Activated T-helper 1 cell treated with Interleukin-2 at 50 U/mL for 16 hours (primary cell): ENCODE data around the gene UBE3A.
"Not testable (repeated sequence)": the region's sequence is repeated elsewhere in the genome, so short reads cannot be mapped to it uniquely, and the experiment has no call there.

Experiments
- DNase-seq: peaks from one replicate; pipeline ENCODE4 v3.0.0-alpha.2; 2020; ENCODE audit warnings: low read depth

UBE3A gene

GRCh38 chr15:25437777-25438600 is 835 bp downstream of the UBE3A start:
- peak; percentile 30 for DNase-seq

GRCh38 chr15:25436707-25437106 is 2.1 kb downstream of the UBE3A start:
- no peak for DNase-seq

DNA sequence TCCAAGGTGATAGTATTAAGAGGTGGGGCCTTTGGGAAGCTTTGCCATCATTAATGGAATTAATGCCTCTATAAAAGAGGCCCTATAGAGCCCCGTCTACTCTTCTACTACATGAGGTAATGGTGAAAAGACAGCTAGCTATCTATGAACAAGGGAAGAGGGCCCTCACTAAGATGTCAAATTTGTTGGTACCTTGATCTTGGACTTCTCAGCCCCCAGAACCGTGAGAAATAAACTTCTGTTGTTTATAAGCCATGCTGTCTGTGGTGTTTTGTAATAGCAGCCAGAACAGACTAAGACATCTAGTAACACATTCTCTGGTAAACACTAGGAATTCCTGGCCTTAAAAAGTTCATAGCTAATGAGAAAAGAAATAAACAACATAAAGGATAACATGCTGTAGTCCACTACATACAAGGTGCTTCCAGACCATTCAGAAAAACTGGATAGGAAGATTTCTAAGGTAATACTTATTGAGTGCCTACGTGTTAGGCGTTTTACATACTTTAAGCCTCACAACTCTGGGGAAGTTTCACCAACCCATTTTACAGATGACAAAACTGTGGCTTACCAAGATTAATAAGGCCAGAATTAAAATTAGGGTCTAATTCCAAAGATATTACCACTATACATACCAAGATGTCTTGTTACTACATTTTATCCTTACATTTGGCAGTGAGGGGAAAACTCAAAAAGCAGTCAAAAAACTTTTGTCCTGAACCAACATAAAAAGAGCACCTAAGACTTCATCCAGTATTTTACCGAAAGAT is 3.2 kb downstream of the UBE3A start:
- DNase-seq: no peak

DNA sequence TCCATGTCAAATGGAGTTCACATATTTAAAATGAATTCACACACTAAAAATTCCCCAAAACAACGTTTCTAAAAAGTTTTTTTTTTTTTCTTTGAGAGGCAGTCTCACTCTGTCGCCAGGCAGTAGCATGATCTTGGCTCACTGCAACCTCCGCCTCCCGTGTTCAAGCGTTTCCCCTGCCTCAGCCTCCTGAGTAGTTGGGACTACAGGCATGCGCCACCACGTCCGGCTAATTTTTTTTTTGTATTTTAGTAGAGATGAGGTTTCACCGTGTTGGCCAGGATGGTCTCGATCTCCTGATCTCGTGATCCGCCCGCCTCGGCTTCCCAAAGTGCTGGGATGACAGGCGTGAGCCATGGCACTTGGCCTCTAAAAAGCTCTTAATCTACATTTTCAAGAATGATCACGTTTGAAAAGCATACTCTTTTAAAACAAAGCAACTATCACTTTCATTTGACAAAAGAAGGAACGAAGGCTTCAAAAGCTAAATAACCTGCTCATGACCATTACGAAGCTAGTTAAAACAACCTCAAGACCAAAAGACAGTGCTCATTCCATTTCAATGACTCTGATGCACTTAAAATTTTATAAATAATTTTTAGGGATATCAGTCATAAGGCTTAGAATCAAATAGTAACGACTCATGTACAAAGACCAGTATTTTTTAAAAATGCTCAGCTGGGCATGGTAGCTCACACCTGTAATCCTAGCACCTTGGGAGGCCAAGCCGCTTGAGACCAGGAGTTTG is 5.5 kb downstream of the UBE3A start:
- DNase-seq: no peak

DNA sequence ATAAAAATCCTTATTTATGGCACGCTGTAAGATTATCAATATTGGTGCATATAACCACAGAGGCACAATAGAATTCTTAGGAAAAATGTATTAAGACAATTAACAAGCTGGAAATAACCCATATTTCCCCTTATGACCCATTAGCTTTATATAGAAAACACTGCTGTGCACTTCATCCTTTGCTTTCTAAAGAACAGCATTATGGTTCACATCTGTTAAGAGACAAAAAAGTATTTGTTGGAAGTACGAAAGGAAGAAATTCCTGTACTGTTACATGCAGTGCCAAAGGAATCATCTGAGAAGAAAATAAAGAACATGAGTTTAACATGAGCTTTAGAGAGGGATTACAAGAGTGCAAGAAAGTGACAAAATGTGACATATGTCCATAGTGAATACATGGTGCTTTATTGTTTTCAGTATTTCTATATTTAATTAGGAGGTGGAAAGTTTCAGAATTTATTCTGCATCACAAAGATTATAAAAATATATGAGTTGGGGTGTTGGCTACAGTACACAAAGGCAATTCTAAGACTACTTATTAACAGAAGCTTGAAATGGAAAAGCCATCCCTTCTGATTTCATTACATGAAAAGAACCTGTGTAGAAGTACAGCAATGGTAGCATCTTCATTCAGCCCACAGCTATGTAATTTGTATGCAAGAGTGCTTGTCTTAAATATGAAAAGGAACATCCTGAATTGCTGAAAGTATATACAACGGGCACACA is 6.8 kb downstream of the UBE3A start:
- no peak for DNase-seq

GRCh38 chr15:25427861-25428260 is 11.0 kb downstream of the UBE3A start:
- no peak for DNase-seq

GRCh38 chr15:25426896-25427610 is 11.8 kb downstream of the UBE3A start:
- no peak for DNase-seq

- no peak for DNase-seq
Measured at GRCh38 chr15:25424073-25424472, 14.8 kb downstream of the UBE3A start.

DNA sequence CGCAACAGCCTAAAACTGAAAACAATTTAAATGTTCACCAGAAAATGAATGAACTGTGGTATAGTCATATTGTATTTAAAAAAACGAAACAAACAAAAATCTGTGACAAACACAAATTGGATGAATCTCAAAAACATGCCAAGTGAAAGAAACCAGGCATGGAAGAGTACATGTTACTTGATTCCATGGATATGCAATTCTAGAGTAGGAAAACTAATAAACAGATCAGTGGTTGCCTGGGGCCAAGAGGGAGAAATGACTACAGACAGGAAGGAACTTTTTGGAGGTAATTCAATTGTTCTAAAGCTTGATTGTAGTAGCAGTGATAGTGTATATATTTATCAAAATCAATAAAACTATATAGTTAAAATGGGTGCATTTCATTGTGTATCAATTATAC is 16.8 kb downstream of the UBE3A start:
- no peak for DNase-seq

DNA sequence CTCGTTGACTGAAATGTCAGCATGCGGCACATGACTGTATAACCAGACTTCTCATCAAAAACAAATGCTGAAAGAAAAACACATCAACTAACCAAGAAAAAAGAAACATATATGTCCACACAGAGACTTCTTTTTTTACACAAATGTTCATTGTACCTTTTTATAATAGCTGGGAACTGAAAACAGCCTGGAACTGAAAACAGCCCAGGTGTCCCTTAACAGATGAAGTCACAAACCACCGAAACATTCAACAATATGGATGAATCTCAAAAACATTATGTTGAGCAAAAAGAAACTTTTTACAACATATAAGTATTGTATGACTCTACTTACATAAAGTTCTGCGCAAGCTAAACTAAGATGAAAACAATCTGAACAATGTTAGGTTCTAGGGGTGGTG is 20.6 kb downstream of the UBE3A start:
- no peak for DNase-seq

- DNase-seq: no peak
Measured at GRCh38 chr15:25417604-25418003, 21.2 kb downstream of the UBE3A start.

DNA sequence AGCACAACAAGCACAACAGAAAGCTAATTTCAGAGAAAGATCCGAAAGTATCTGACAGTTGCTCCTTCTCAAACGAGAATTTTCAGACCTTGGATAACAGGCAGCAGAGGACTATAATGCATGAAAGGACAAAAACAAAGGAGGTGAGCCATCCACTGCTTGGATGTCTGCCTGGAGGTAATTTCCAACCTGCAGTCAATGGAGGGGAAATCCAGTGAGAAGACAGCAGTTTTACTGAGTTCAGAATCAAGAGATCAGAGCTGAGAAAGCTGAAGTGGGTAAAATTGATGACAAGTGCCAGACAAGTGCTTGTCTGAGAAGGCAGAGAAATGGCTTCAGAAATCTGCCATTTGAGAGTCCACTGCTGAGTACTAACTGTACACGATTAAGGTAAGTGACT is 22.1 kb downstream of the UBE3A start:
- DNase-seq: no peak

GRCh38 chr15:25415707-25416106 is 23.1 kb downstream of the UBE3A start:
- no peak for DNase-seq

DNA sequence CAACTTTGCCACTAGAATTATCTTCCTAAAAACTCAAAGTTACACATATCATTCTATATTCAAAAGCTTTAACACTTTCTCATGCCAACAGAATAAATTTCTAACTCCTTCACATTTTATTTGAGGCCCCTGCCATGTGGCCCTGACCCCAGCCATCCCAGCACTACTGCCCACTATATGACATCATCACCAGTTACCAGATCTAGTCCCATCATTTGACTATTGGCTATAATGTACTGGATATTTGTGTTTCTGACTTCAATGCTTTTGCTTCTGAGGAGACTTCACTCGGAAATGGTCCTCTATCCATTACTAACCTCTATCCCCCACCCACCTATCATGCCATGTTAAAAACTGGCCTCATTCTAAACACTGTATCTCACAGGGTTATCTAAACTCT is 23.6 kb downstream of the UBE3A start:
- DNase-seq: no peak

DNA sequence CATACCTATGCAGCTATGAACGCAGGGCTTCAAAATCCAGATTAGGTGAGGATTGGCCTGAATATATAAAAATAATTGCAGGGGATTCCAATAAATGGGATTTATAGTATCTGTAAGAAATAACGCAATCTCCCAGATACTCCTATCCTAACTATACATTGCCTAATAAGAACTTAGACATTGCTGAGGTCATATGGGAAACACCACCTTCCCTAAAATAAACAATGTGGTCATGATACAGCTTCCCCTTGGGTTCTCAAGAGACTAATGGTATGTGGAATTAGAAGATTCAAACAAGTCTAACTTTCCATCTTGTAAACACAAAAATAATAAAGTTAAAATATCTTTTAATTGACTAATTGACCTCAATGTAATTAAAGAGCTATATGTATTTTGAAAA is 28.2 kb downstream of the UBE3A start:
- DNase-seq: no peak

- not testable (repeated sequence) for DNase-seq
Measured at GRCh38 chr15:25409731-25410130, 29.1 kb downstream of the UBE3A start.

GRCh38 chr15:25408929-25409328 is 29.9 kb downstream of the UBE3A start:
- DNase-seq: no peak

DNA sequence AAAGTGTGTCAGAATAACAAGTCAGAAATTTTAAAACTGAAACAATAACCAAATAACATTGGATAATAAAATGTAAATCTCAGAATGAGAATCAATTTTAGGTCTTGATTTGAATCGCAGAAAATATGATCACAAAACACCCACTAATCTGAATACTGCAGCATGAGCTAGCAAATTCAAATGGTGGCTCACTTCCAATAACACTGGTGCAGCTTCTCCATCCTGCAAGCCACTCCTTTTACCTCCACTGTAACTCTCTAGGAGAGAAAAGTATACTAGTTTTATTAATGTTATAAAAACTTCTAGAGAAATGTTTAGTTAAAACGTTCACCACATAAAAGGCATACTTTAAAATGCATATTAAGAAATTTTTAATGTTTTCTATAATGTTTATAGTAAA is 30.4 kb downstream of the UBE3A start:
- DNase-seq: no peak

DNA sequence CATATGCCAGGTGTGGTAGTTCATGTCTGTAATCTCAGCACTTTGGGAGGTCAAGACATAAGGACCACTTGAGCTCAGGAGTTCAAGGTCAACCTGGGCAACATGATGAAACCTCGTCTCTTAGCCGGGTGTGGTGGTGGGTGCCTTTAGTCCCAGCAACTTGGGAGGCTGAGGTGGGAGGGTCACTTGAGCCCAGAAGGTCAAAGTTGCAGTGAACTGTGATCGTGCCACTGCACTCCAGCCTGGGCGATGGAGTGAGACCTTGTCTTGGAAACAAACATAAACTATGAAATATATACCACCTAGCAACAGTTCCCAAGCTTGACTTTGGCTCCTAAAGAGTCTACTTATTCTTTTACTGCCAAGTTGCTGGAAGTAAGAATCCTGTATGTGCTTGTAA is 30.9 kb downstream of the UBE3A start:
- no peak for DNase-seq

- DNase-seq: no peak
Measured at GRCh38 chr15:25406846-25407245, 32.0 kb downstream of the UBE3A start.

DNA sequence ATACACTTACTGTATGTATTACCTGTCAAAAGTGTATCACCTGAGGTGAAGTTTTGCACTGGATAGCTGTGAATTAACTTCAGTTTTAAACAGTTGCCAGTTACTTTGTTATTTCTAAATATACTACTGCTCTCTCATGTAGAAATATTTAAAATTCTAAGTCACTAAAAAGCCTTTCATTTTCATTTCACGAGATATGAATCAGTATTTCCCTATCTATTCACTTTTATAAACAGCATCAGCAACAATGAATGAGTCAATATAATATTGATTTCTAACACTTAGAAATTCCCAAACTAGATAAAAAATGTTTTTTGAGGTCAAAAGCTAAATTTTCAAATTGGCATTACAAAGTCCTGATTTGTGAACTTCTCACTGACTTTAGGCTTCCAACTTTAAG is 32.6 kb downstream of the UBE3A start:
- DNase-seq: no peak
